Rectal smooth muscle tissue (tissue), 1 donor: ENCODE measurements around the gene PTPRN.
A peak's percentile ranks its signal among the peaks of the same experiment; 100 is the strongest.

ENCODE experiments used
- H3K27ac ChIP-seq: one replicate; pipeline ENCODE4 v1.7.0; 2013; ENCODE audit warnings: low read depth, low read length, inconsistent platforms
- H3K27me3 ChIP-seq: one replicate; pipeline ENCODE4 v1.7.0; 2013; ENCODE audit warnings: low read length; ENCODE audit not compliant: control insufficient read depth, insufficient read depth
- H3K36me3 ChIP-seq: one replicate; pipeline ENCODE4 v1.7.0; 2013; ENCODE audit warnings: low read length; ENCODE audit not compliant: control insufficient read depth, insufficient read depth
- H3K4me1 ChIP-seq: one replicate; pipeline ENCODE4 v1.7.0; 2013; ENCODE audit warnings: low read length; ENCODE audit not compliant: control insufficient read depth, insufficient read depth
- H3K4me3 ChIP-seq: one replicate; pipeline ENCODE4 v1.7.0; 2013; ENCODE audit warnings: low read length
- H3K9ac ChIP-seq: one replicate; pipeline ENCODE4 v1.7.0; 2013; ENCODE audit warnings: low read length

Gene PTPRN

GRCh38 chr2:219309278-219309677 is at the start of gene PTPRN:
Gene PTPRN, minus strand, starts transcription at chr2:219309401. Its CDS starts 69 bp downstream, at chr2:219309332.
- H3K4me3 ChIP-seq = no peak within 1 kb of the TSS
- H3K27ac ChIP-seq = no peak within 1 kb of the TSS
- H3K27me3 ChIP-seq = peaks cover 4% of the 10 kb centered on the region
- no peaks in the 10 kb centered on the region for H3K4me1 ChIP-seq
- no peak within 1 kb of the TSS for H3K9ac ChIP-seq
- H3K36me3 ChIP-seq = no peaks in the 10 kb centered on the region

GRCh38 chr2:219358170-219359075 is 49.2 kb upstream of the PTPRN start:
- Histone ChIP-seq H3K4me1 (no peaks in the 10 kb centered on the region), H3K27me3 (peaks cover 22% of the 10 kb centered on the region), H3K36me3 (no peaks in the 10 kb centered on the region), H3K4me3 (peak overlapping the region; percentile 15), H3K27ac (no peak overlapping the region), H3K9ac (no peak overlapping the region)

- no peaks in the 10 kb centered on the region for H3K4me1 ChIP-seq
- no peak overlapping the region for H3K27ac ChIP-seq
- H3K9ac ChIP-seq = no peak overlapping the region
- no peak overlapping the region for H3K4me3 ChIP-seq
- peaks cover 22% of the 10 kb centered on the region for H3K27me3 ChIP-seq
- H3K36me3 ChIP-seq = no peaks in the 10 kb centered on the region
Measured at GRCh38 chr2:219356834-219357233, 47.6 kb upstream of the PTPRN start.

DNA sequence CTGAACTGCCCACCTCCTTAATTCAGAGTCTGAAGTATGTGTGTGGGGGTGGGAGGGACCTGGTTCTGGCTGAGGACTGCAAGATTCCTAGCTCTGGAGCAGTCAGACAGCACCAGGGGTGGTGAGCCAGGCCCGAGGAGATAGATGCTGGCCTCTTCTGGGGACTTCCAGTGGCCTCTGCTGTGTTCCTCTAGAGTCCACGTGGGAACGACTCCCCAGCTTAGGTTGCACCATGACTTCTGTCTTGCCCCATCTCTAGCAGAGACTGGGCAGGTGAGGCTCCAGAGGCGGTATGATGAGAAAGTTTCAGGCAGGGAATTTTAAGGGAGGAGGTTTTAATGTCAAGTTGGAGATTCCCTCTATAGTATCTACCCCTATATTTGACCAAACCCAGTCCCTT is 45.4 kb upstream of the PTPRN start:
- Histone ChIP-seq H3K27ac (no peak overlapping the region), H3K4me3 (no peak overlapping the region), H3K36me3 (no peaks in the 10 kb centered on the region), H3K9ac (no peak overlapping the region), H3K27me3 (peaks cover 24% of the 10 kb centered on the region), H3K4me1 (no peaks in the 10 kb centered on the region)

GRCh38 chr2:219353129-219353528 is 43.9 kb upstream of the PTPRN start:
- Histone ChIP-seq H3K36me3 (no peaks in the 10 kb centered on the region), H3K27ac (no peak overlapping the region), H3K4me1 (no peaks in the 10 kb centered on the region), H3K4me3 (no peak overlapping the region), H3K27me3 (peaks cover 15% of the 10 kb centered on the region), H3K9ac (no peak overlapping the region)

DNA sequence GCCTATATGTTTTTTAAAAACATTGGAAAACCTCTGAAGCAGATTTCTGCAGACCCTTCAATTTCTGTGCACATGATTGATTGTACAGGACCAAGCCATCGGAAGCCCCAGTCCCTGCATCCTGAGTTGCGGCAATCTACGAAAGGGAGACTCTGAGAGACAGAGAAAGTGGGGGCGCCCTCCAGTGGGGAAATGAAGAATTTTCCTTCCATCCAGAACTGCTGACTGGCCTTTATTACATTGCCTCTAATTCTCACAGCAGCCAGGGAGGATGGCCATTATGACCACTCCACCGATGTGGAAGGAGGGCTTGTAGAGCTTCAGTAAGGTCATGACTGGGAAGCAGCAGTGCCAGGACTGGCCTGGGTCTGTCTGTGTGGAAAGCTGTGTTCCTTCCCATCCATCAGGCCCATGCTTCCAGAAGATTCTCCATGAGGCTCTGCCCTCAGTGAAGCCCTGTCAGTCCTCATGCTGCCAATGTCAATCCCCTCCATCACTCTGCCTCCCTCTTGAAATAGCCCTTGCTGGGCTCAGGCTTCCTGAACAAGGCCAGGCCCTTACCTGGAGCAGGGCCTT is 43.3 kb upstream of the PTPRN start:
- Histone ChIP-seq H3K27me3 (peaks cover 11% of the 10 kb centered on the region), H3K27ac (no peak overlapping the region), H3K36me3 (no peaks in the 10 kb centered on the region), H3K4me1 (no peaks in the 10 kb centered on the region), H3K9ac (no peak overlapping the region), H3K4me3 (no peak overlapping the region)

DNA sequence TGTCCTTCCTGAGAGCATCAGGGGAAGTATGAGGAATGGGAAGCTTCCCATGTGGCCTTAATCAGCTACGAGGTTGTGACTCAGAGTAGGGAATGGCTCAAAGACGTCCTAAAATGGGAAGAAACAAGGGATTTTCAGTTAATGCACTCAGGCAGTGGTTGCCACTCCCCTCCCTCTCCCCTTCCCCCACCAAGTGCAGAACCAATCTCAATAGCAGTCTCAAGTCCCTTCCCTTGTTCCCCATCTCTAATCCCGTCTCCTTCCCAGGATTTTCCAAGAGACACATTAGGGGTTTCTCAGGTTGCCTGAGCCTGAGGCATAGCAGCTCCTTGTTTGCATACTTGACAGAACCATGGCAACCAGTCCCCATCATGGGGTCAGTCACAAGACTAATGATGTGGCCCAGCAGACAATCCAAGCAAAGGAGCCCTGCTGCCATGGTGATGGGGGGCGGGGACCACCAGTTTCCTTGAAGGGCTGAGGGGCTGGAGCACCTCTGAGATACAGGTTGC is 41.6 kb upstream of the PTPRN start:
- no peak overlapping the region for H3K9ac ChIP-seq
- no peaks in the 10 kb centered on the region for H3K4me1 ChIP-seq
- peaks cover 11% of the 10 kb centered on the region for H3K27me3 ChIP-seq
- H3K27ac ChIP-seq = no peak overlapping the region
- H3K4me3 ChIP-seq = no peak overlapping the region
- H3K36me3 ChIP-seq = no peaks in the 10 kb centered on the region

GRCh38 chr2:219350215-219350614 is 41.0 kb upstream of the PTPRN start:
- Histone ChIP-seq H3K36me3 (no peaks in the 10 kb centered on the region), H3K27ac (no peak overlapping the region), H3K4me1 (no peaks in the 10 kb centered on the region), H3K9ac (no peak overlapping the region), H3K27me3 (peaks cover 11% of the 10 kb centered on the region), H3K4me3 (no peak overlapping the region)

GRCh38 chr2:219344751-219345430 is 35.7 kb upstream of the PTPRN start:
- Histone ChIP-seq H3K27ac (no peak overlapping the region), H3K9ac (no peak overlapping the region), H3K4me3 (no peak overlapping the region), H3K36me3 (no peaks in the 10 kb centered on the region), H3K27me3 (no peaks in the 10 kb centered on the region), H3K4me1 (no peaks in the 10 kb centered on the region)

- Histone ChIP-seq H3K4me3 (no peak overlapping the region), H3K27me3 (peaks cover 11% of the 10 kb centered on the region), H3K9ac (no peak overlapping the region), H3K4me1 (no peaks in the 10 kb centered on the region), H3K36me3 (no peaks in the 10 kb centered on the region), H3K27ac (no peak overlapping the region)
Measured at GRCh38 chr2:219335373-219335786, 26.2 kb upstream of the PTPRN start.

- Histone ChIP-seq H3K36me3 (no peaks in the 10 kb centered on the region), H3K4me1 (no peaks in the 10 kb centered on the region), H3K27ac (no peak overlapping the region), H3K9ac (no peak overlapping the region), H3K27me3 (peaks cover 14% of the 10 kb centered on the region), H3K4me3 (no peak overlapping the region)
Measured at GRCh38 chr2:219334076-219334475, 24.9 kb upstream of the PTPRN start.

- Histone ChIP-seq H3K27ac (no peak within 1 kb of the TSS), H3K9ac (no peak within 1 kb of the TSS), H3K36me3 (no peaks in the 10 kb centered on the region), H3K27me3 (peaks cover 14% of the 10 kb centered on the region), H3K4me1 (no peaks in the 10 kb centered on the region), H3K4me3 (no peak within 1 kb of the TSS)
Measured at GRCh38 chr2:219332542-219332941, 23.3 kb upstream of the PTPRN start, which contains the start of gene RESP18. Gene RESP18, minus strand, starts transcription at chr2:219332744.
